ENCODE results near the gene FTO.
"Not testable (repeated sequence)": the region's sequence is repeated elsewhere in the genome, so short reads cannot be mapped to it uniquely, and the experiment has no call there.

Gene FTO

DNA sequence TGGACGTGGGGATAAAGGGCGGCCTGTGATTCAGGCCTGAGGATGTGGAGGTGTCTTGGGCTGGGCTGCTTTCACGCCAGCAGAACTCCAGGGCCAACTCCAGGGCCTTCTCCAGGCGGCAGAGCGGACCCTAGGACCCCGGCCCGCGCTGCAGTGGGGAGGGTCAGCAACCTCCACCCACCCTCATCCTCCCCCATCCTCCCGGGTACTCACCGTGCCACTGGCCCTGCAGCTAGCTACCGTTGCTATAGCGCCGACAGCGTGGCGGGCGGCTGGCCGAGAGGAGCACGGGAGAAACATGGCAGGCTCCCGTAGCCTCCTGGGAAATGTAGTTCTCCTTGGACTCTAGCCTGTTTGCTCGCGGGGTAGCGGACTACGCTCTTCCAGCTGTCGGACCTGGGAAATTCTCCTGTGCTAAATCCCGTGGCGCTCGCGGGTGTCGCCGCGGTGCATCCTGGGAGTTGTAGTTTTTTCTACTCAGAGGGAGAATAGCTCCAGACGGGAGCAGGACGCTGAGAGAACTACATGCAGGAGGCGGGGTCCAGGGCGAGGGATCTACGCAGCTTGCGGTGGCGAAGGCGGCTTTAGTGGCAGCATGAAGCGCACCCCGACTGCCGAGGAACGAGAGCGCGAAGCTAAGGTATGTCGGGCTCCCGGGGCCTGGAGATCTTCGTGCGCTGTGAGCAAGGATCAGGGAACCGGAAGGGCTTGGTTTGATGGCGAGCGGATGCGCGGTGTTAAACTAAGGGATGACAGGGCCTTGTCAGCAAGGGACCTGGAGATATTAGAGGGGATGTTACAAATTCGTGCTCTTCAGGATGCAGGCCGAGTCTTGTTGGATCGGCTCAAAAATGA is at the start of gene FTO, which contains the start of gene RPGRIP1L:
Gene FTO (plus strand): TSS at position 567 of the 855 bp plus-strand sequence.
Gene RPGRIP1L (minus strand): TSS at position 270 of the 855 bp plus-strand sequence. CDS start 3,136 bp downstream, outside the sequence.
- DNase-seq, result peak; percentile 82 to 100 (median 99)

DNA sequence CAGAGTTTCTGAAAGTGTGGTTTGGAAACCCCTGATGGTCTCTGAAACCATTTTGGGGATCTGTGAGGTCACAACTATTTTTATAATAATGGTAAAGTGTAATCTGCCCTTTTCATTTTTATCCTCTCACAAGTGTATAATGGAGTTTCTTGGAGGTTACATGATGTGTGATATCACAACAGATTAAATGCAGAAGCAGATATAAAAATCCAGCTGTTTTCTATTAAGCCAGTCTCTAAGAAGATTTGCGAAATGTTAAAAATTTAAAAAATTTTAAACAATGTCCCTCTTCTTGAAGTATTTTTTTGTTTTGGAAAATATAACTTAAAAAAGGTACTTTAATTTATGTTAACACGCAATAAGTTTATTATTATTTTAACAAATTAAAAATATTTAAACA is 49.0 kb upstream of the FTO start:
- no peak for DNase-seq

DNA sequence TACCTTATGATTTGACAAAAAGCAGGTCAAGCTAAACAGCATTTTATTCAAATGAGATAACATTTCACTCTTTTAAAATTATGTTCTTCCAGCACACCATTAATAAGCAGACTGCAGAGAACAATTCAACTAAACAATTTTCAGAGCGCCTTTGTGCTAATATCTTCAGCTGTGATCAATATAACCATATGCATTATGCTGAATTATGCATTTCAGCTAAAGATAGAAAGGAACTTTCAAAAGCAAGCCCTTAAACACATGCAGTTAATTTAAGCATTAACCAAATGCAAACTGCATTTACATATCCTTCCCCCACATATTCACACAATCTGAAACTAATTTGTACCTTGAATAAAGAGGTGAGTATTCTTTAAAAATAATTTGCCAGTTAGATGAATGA is 41.9 kb upstream of the FTO start:
- no peak for DNase-seq

DNA sequence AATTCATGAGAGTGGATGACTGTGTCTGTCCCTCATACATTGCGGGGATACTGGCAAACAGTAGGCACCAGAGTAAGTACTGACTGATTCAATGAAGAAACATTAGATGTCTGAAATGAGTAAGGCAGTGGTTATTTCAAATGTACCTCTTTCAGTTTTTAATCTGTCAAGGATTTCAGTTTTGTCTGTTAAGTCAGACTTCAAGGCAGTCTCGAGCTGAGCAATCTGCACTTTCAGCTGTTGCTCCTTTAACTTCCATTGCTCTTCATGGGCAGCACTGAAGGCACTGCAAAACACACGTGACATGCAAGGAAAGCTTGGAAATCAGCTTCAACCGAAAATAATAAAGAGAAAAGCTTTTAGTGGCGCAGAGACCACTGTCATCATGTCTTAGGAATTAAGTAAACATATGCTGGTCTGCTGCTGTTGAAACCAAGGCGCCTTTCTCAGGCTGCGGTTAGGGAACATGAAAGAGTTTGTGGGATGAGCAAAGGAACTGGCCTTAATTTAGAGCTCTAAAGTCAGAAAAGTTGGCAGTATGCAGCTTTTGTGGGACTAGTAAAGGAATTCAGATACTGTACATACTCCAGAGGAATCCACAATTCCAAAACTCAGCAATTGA is 39.1 kb upstream of the FTO start:
- DNase-seq, result no peak

DNA sequence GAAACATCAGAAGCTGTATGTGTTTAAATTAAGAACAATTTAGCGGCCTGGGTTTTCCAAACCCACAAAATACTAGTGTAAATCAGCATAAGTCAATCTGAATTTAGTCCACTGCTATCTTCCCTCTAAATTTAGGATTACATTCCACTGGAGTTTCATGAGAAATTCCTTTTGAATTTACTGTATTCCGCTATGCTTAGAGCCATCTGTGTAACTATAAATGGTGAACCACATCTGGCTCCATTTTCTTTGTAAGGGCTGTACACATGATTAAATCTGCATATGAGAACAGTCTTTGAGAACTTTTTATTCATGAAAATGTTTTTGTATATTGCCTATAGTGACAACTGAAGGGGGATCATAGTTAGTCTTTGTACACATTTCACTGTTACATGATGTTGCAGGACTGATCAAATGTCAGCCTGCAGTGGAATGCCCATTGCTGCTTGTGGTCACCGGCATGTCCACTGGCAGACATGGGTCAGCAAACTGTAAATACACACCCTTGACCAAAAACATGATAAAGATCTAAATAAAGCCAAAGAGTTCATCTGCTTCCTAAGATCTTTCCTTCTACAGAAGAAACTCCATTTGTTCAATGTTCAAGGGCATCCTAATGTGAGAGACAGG is 37.1 kb upstream of the FTO start:
- no peak for DNase-seq

DNA sequence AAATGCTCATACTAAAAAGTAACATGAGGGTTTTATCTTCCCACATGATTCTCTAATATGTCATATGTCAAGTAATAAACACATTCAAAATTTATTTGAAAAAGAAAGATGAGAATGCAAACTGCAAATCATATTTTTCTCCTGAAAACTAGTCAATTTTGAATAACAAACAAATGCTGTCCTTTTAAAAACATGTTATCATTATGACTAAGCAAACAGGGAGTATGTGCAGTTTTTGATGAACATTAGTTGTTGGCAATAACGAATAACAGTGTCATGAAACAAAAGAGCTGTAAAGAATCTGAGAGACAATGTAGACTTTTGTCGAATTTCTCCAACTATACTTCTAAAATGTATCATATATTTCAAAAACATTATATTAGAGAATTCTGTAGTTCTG is 35.1 kb upstream of the FTO start:
- DNase-seq, result no peak

DNA sequence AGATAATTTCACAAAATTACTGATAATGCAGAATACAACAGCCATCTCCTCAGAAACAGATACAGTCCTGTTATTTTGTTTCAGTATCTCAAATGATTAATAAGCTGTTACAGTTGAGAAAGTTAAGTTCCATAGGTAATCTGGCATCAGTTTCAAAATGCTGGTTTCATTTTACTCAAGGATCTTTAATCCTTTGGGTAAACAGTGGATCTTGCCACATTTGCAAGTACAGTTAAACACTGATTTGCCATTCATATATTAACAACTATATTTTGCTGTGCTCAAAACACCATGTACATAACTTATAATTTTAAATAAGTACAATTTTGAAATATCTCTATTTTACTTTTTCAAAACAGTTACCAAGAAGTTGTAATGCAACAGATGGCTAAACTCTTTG is 31.5 kb upstream of the FTO start:
- no peak for DNase-seq

DNA sequence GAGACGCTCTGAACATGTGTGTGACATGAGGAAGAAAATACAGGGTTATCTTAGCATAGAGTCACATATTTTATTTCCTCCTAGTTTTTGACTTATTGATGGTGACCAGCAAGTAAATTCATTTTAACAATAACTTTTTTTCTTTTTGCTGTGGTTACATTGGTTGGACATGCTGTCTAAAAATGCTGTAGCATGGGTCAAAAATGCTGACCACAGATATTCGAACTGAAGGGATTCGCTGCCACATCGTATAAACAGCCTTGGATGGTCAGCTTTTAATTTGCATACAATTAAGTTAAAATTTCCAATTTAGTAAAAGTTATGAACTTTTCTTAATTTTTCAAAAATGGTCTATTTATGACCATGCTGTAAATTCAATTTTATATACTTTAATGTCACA is 30.8 kb upstream of the FTO start:
- DNase-seq, result no peak

DNA sequence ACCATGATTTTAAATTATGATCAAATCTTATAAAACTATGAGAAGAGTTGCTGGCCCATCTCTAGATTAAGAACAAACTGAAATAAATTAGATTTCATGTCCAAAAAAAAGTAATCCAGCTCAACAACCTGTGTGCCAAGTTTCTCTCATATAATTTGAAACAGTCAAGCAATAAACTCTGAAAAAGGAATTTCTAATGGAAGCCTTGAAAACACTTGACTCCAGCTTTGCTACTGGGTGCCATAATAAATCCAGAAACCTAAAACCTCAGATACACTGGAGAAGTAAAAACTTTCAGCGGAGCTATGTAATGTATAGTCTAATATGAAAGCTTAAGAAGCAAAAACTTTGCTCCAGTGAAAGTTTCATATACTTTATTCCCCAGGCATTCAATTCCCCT is 25.8 kb upstream of the FTO start:
- DNase-seq, result no peak

DNA sequence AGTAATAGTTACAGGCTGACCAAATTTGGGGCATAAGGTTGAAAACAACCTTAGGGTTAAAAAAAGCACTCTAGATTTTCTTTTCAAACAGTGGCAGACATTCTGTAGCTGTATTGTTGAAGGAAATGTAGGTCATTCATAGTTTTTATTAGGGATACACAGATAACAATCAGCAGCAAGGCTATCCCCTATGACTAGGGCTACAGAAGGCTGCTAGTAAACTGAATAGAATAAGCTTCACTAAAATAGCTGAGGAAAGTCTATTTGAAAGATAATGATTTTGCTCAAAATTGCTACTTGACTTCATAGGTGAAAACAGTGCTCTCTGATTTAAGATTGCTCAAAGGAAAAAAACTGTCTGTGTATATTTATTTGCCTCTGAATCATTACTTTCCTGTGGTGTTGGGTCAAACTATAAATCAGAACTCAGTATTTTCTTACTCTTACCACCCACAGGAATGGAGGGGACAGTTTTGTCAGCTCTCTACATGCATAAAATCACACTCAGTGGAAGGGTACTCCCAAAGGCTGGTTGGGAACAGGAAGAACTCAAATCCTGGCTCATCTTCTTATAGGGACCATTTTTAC is 25.1 kb upstream of the FTO start:
- no peak for DNase-seq

DNA sequence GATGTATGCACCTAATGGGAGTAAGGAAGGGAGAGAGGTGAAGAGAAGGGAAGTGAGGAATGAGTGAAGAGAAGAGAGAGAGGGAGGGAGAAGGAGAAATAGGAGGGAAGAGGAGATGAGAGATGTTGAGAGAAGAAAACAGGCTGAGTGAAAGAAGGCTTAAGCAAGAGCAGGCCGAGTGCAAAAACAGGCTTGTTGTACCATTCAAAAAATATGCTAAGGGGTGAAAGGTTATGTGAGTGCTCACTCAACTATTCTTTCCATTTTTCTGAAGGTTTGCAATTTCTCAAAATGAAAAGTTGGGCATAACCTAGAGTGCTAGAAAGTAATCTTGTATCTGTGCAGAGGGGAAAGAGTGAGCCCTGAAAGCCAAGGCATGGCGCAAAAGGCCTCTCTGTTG is 23.2 kb upstream of the FTO start:
- DNase-seq, result no peak

DNA sequence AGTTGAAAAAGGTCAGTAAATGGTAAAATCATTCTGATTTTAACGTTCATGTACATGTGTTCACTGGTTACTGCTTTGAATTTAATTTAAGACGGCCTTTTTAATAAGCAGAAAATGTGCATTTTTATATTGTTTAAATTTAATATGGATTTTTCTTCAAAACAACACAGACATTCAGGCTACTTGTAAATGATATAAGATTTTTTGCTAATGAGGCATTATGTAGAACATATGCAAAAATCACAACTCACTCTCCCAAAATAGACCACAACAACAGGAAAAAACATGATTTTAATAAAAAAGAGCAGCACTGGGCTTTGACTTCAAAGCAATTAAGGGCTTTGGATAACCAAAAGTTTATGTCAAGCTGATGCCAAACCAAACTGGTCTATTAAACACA is 22.6 kb upstream of the FTO start:
- no peak for DNase-seq

DNA sequence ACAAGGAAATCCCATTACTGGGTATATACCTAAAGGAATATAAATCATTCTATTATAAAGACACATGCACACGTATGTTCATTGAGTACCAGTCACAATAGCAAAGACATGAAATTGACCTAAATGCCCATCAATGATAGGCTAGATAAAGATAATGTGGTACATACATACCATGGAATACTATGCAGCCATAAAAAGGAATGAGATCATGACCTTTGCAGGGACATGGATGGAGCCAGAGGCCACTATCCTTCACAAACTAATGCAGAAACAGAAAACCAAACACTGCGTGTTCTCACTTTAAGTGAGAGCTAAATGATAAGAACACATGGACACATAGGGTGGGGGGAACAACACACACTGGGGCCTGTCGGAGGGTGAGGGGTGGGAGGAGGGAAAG is 18.6 kb upstream of the FTO start:
- DNase-seq, result not testable (repeated sequence)

DNA sequence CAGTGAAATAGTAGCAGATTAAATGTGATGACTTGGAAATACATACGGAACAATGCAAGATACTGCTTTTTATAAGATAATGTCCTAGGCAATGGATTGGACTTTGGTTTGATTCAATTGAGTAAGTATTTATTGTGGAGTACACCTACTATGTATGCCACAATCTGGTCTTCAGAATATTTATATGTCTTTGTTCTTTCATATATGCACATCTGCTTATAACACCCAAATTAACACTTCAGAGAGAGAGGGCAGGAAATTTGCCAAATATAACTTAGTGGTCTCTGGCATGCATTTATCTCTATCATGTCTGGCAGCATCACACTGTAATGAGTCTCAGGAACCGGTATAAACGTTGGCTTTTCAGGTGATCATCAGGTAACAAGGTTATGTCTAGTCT is 17.2 kb upstream of the FTO start:
- DNase-seq, result no peak

DNA sequence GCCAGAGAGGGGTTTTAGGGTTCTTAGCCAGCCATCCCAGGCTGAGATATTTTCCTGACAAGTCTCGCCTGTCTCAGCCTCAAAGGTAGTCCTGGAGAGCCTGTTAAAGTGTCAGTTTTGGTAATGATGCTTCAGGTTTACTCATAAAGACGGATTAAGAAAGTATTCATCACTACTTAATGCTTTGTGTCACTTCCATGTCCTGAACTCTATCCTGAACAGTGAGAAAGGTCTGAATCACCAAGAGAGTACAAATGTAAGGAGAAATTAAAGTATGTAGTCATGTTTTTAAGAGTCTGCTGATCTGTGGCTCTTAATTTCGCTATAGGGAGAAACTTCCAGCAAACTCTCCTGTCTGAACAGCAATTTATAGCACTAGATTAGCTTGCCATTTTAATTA is 14.3 kb upstream of the FTO start:
- DNase-seq, result no peak

DNA sequence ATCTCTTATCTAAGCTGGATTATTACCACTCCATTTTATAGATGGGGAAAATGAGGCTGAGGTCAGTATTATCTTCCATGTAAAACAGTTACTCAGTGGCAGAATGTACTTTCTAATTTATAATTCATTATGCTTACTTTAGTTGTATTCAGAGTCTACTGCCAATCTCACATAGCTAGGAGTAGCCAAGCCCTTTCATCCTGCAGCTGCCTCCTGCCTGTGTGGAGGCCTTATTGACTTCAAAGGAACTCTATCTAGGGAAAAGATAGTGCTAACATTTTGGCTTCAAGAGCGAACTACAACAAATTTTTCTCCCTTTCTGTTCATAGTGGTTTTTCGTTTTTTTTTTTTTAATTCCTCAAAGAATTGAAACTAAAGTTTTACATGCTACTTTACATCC is 13.2 kb upstream of the FTO start:
- no peak for DNase-seq

DNA sequence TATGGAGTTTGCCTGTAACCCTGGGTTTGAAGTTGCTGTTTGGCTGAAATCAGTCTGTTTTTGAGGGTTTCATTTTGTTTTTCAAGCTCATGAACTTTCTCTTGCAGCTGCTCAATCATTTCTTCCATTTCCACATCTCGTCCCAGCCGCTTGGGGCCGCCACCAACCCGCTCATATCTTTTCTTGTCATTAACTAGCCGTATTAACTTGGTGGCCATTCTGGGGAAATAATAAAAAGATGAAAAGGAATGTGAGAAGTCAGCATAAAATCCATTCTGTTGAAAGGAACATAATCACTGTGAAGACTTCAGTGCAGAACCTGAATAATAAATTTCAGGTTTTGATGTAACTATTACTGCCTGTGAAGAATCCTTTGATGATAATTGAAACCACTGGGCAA is 11.8 kb upstream of the FTO start:
- no peak for DNase-seq

DNA sequence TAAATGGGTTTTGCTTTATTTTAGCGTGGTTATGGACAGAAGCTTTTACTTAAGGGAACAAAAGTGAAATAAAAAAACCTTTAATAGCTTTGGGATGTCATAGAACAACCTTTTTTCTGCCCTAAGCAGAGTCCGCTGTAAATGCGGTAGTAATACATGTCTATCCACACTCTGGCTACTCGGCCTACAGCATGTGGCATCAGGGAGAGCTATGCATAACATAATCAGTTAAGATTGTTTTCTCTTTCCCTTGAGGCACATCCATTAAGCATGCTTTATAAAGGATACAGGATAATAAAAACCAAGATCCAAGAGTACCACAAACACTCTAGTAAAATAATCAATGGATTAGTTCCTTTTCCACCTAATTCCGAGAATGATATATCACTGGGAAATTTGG is 10.6 kb upstream of the FTO start:
- no peak for DNase-seq

DNA sequence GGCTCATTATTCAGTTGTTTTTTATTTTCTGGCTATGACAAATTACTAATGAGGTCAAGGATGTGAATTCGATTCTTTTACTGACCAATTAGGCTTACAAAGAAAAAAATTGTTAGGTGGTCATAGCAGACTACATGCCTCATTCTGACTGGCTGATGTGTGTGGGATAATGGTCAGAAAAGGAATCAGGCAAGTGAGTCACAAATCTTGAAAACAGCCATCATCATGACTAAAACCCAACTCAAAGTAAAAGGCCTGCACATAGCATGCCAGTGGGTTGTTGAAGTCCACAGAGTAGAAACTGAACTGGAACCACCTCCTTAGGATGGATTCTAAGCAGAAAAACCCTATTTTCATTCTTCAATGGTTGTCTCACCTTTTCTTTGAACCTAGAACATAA is 8.9 kb upstream of the FTO start:
- no peak for DNase-seq

DNA sequence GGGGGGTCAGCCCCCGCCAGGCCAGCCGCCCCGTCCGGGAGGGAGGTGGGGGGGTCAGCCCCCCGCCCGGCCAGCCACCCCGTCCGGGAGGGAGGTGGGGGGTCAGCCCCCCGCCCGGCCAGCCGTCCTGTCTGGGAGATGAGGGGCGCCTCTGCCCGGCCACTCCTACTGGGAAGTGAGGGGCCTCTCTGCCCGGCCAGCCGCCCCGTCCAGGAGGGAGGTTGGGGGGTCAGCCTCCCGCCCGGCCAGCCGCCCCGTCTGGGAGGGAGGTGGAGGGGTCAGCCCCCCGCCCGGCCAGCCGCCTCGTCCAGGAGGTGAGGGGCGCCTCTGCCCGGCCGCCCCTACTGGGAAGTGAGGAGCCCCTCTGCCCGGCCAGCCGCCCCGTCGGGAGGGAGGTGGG is 5.7 kb upstream of the FTO start:
- DNase-seq, result not testable (repeated sequence)

DNA sequence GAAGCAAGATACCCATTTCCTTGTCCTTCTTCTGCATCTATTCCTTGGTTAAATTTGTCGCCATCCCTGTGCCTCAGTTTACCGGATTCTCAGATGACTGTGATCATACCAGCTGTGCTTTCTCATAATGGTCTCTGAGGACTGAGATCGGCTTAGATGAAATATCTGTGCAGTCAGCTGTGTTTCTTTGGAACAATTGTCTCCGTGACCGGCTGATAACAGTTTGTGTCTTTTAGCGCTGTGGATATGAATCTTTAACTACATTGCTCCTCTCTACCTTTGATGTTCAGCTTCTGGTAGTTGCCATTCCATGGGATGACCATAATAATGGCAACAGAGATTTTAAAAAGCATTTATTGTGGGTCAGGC is 473 bp downstream of the FTO start:
- DNase-seq, result no peak

DNA sequence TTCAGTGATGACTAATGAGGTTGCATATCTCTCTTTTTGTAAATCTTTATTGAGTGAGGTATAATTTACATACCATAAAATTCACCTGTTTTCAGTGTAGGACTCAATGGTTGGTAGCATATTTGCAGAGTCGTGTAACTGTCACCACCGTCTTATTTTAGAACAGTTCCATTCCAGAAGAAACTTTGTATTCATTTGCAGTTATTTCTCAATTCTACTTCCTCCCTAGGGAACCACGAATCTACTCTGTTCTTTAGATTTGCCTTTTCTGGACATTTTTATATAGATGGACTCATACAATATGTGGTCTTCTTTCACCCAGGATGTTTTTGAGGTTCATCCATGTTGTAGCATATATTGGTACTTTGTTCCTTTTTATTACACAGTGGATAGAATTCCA is 3.7 kb downstream of the FTO start:
- DNase-seq, result no peak
